ENCODE results near the gene CWH43. TPM values are rescaled to one million over a fixed set of nuclear protein-coding genes. Genes with fewer than 3 reads are reported as not detected.
"Not testable (repeated sequence)": the region's sequence is repeated elsewhere in the genome, so short reads cannot be mapped to it uniquely, and the experiment has no call there.

Gene CWH43
- total and polyA plus RNA-seq, 10 of the 15 experiments (the other 5 are each of a cell fraction or from before 2014, with no cell fraction given), result not detected

DNA sequence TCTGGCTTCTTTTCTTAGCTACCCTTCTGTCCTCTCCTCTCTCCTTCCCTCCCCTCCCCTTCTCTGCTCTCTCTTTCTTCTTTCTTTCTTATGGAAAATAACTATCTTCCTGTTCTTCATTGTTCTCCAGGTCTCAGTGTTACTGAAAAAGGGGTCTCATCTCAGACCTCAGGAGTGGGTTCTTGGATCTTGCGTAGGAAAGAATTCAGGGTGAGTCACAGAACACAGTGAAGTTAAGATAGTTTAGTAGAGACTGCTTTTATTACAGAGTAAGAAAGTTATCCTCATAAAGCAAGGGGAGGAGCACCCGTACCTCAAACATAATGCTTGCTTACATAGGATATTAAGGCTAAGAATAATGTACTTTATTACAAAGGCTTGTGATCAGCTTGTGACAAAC is 31.8 kb upstream of the CWH43 start:
- H3K9ac ChIP-seq (ENCODE audit: control insufficient read depth, insufficient read depth, low read length), result no peak overlapping the region
- H3K27ac ChIP-seq (ENCODE audit: control insufficient read depth, insufficient read depth), result no peak overlapping the region
- no peaks in the 10 kb centered on the region for H4K20me1 ChIP-seq (ENCODE audit: control insufficient read depth, insufficient read depth)
- ChIA-PET POLR2A (no interaction called here), SMC1A (ENCODE audit: uncharacterized antibody, unreplicated experiment) (interaction anchor here (0.5 to 1.4 kb wide), 2 partner anchors 10 to 253 kb away, joined by 3 to 4 read pairs; no protein-coding TSS in a partner anchor), CTCF (no interaction called here), RAD21 (ENCODE audit: unreplicated experiment) (no interaction called here)
- ATAC-seq (no peak), FAIRE-seq (no peak), DNase-seq (ENCODE audit: low read depth, low spot score) (no peak)
- H3K36me3 ChIP-seq (ENCODE audit: control insufficient read depth in 2 of 2, insufficient read depth in 2 of 2, low read length in 1 of 2), result no peaks in the 10 kb centered on the region
- no peaks in the 10 kb centered on the region for H3K27me3 ChIP-seq (replicated peaks in 1 of 2; ENCODE audit: control insufficient read depth in 2 of 2, insufficient read depth in 2 of 2, low read length in 1 of 2)
- H3K4me1 ChIP-seq (ENCODE audit: control insufficient read depth, insufficient read depth, low read length), result no peaks in the 10 kb centered on the region
- intact Hi-C loops (cut with micrococcal nuclease; ENCODE audit: unreplicated experiment), result no loop called here
- no peak overlapping the region for H3K4me3 ChIP-seq
- 50% methylated on average over 2 of the region's 2 CpGs for WGBS (ENCODE audit: insufficient coverage, insufficient replicate concordance, low lambda C conversion rate, missing lambda C conversion rate)
- no peak overlapping the region for H3K4me2 ChIP-seq (ENCODE audit: control insufficient read depth, insufficient read depth)
- no peak overlapping the region for H2AFZ ChIP-seq (ENCODE audit: control insufficient read depth, low read depth, low read length)
- TF ChIP-seq RELA (IDR thresholded peaks at IDR 0.05; ENCODE audit: borderline replicate concordance, partially characterized antibody), result no peak
- no peak for TF ChIP-seq FOXK2 (IDR thresholded peaks at IDR 0.05)
- TF ChIP-seq, protein P1, sequence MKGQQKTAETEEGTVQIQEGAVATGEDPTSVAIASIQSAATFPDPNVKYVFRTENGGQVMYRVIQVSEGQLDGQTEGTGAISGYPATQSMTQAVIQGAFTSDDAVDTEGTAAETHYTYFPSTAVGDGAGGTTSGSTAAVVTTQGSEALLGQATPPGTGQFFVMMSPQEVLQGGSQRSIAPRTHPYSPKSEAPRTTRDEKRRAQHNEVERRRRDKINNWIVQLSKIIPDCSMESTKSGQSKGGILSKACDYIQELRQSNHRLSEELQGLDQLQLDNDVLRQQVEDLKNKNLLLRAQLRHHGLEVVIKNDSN (IDR thresholded peaks at IDR 0.05; ENCODE audit: borderline replicate concordance, extremely low read length, insufficient read depth, low read depth, low read length), result no peak
- TF ChIP-seq NBN (IDR thresholded peaks at IDR 0.05), result no peak
- TF ChIP-seq, protein P2, sequence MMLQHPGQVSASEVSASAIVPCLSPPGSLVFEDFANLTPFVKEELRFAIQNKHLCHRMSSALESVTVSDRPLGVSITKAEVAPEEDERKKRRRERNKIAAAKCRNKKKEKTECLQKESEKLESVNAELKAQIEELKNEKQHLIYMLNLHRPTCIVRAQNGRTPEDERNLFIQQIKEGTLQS (IDR thresholded peaks at IDR 0.05; ENCODE audit: borderline replicate concordance, extremely low read depth, low read depth, low read length), result no peak
- no peak for TF ChIP-seq SMC3 (IDR thresholded peaks at IDR 0.05; ENCODE audit: borderline replicate concordance, low read length)
- TF ChIP-seq POLR2AphosphoS2 (IDR thresholded peaks at IDR 0.05; ENCODE audit: low read depth, low read length), result no peak
- TF ChIP-seq NFYB (IDR thresholded peaks at IDR 0.05; ENCODE audit: insufficient read depth, low read depth, low read length), result no peak
- no peak for TF ChIP-seq ZNF622 (IDR thresholded peaks at IDR 0.05)
- no peak for TF ChIP-seq NFYA (IDR thresholded peaks at IDR 0.05; ENCODE audit: borderline replicate concordance, low read depth, low read length)
- TF ChIP-seq CBX3 (IDR thresholded peaks at IDR 0.05; ENCODE audit: borderline replicate concordance, low read depth), result no peak
- no peak for TF ChIP-seq PAX5 (IDR thresholded peaks at IDR 0.05; ENCODE audit: borderline replicate concordance, low read depth, low read length)
- TF ChIP-seq NR2F1 (conservative IDR thresholded peaks at IDR 0.05), result no peak
- TF ChIP-seq EED (IDR thresholded peaks at IDR 0.05; ENCODE audit: low read depth), result no peak
- no peak for TF ChIP-seq CEBPB (IDR thresholded peaks at IDR 0.05; ENCODE audit: borderline replicate concordance in 1 of 2, low read depth in 2 of 2, low read length in 2 of 2)
- TF ChIP-seq PML (IDR thresholded peaks at IDR 0.05; ENCODE audit: low read length), result no peak
- no peak for TF ChIP-seq SUZ12 (IDR thresholded peaks at IDR 0.05; ENCODE audit: unreplicated experiment)
- TF ChIP-seq HDGF (IDR thresholded peaks at IDR 0.05), result no peak
- TF ChIP-seq MTA3 (IDR thresholded peaks at IDR 0.05; ENCODE audit: borderline replicate concordance, low read length), result no peak
- no peaks in the 10 kb centered on the region for H3K79me2 ChIP-seq (ENCODE audit: control insufficient read depth, insufficient read depth, low read length)
- in situ Hi-C loops (cut with MboI), result no loop called here
- no TSS peak for BruUV-seq (replicated peaks)
- H3K9me3 ChIP-seq (replicated peaks; ENCODE audit: control insufficient read depth, insufficient read depth, low read length), result no peaks in the 10 kb centered on the region; the same call in 2 of the 3 replicates

GRCh38 chr4:48957366-48957765 is 28.7 kb upstream of the CWH43 start:
- ChIA-PET SMC1A (ENCODE audit: uncharacterized antibody, unreplicated experiment) (interaction anchor here (1.0 to 2.3 kb wide), 3 partner anchors 13 to 379 kb away, joined by 3 to 11 read pairs (median 6); no protein-coding TSS in a partner anchor), RAD21 (ENCODE audit: unreplicated experiment) (interaction anchor here (1.2 kb wide), 1 partner anchor 379 kb away, joined by 4 read pairs; no protein-coding TSS in a partner anchor), CTCF (interaction anchor here (1.8 to 6.7 kb wide), 2 partner anchors 12 to 379 kb away, joined by 7 to 69 read pairs; no protein-coding TSS in a partner anchor), POLR2A (interaction anchor here (0.5 kb wide), 1 partner anchor 13 kb away, joined by 3 read pairs; no protein-coding TSS in a partner anchor)
- H3K36me3 ChIP-seq (ENCODE audit: control insufficient read depth in 2 of 2, insufficient read depth in 2 of 2, low read length in 1 of 2); H3K4me1 ChIP-seq (ENCODE audit: control insufficient read depth, insufficient read depth, low read length); H3K4me3 ChIP-seq; intact Hi-C loops (cut with micrococcal nuclease; ENCODE audit: unreplicated experiment); DNase-seq (ENCODE audit: low read depth, low spot score); H3K9me3 ChIP-seq (replicated peaks; ENCODE audit: control insufficient read depth, insufficient read depth, low read length); H3K27me3 ChIP-seq (replicated peaks in 1 of 2; ENCODE audit: control insufficient read depth in 2 of 2, insufficient read depth in 2 of 2, low read length in 1 of 2); ATAC-seq; H3K27ac ChIP-seq (ENCODE audit: control insufficient read depth, insufficient read depth); H4K20me1 ChIP-seq (ENCODE audit: control insufficient read depth, insufficient read depth); H3K79me2 ChIP-seq (ENCODE audit: control insufficient read depth, insufficient read depth, low read length); H3K4me2 ChIP-seq (ENCODE audit: control insufficient read depth, insufficient read depth); FAIRE-seq; H2AFZ ChIP-seq (ENCODE audit: control insufficient read depth, low read depth, low read length); BruUV-seq (replicated peaks); H3K9ac ChIP-seq (ENCODE audit: control insufficient read depth, insufficient read depth, low read length): not testable (repeated sequence)
- WGBS (ENCODE audit: insufficient coverage, insufficient replicate concordance, low lambda C conversion rate, missing lambda C conversion rate), result 14% methylated on average over 5 of the region's 5 CpGs
- in situ Hi-C loops (cut with MboI), result loop anchor here (5.0 kb wide), 1 partner anchor 380 kb away; no protein-coding TSS in a partner anchor

Data from GM12878 (cell line).